Neural cell (in vitro differentiated cells): ENCODE results near the gene CNTN4. TPM values are rescaled to one million over a fixed set of nuclear protein-coding genes. Genes with fewer than 3 reads are reported as not detected.

Source experiments
- H2AFZ ChIP-seq: fragments of 200-600, 300-800 bp; sonication (generic), shearing (Covaris generic); 2 replicates; pipeline ENCODE4 v1.6.0; 2014; ENCODE audit warnings: low read depth, mild to moderate bottlenecking, antibody characterized with exemption, low read length, moderate library complexity
- H3F3A ChIP-seq: fragments of 200-600 bp; shearing (Covaris generic); 2 replicates; pipeline ENCODE4 v1.6.1; 2016; ENCODE audit warnings: mild to moderate bottlenecking, moderate library complexity, mixed read lengths, antibody characterized with exemption, low read length; ENCODE audit not compliant: insufficient read depth, poor library complexity, severe bottlenecking
- H3K27ac ChIP-seq: fragments of 200-600, 300-800 bp; sonication (generic), shearing (Covaris generic); 2 replicates; pipeline ENCODE4 v1.5.1; 2014; ENCODE audit warnings: mild to moderate bottlenecking, low read length, moderate library complexity
- H3K27me3 ChIP-seq: fragments of 300-800, 200-600 bp; sonication (generic), shearing (Covaris generic); 2 replicates; pipeline ENCODE4 v1.6.0; 2014; ENCODE audit warnings: mild to moderate bottlenecking, low read depth, low read length, moderate library complexity; ENCODE audit not compliant: insufficient read depth
- H3K36me3 ChIP-seq: fragments of 300-800, 200-600 bp; sonication (generic), shearing (Covaris generic); 2 replicates; pipeline ENCODE4 v1.5.1; 2014; ENCODE audit warnings: mild to moderate bottlenecking, antibody characterized with exemption, low read length, moderate library complexity; ENCODE audit not compliant: insufficient read depth
- H3K4me2 ChIP-seq: fragments of 300-800, 200-600 bp; sonication (generic), shearing (Covaris generic); 2 replicates; pipeline ENCODE4 v1.6.0; 2014; ENCODE audit warnings: mild to moderate bottlenecking, low read length
- H3K4me3 ChIP-seq: fragments of 300-800, 200-600 bp; sonication (generic), shearing (Covaris generic); 2 replicates; pipeline ENCODE4 v1.5.1; 2014; ENCODE audit warnings: mild to moderate bottlenecking, low read length, moderate library complexity
- H3K79me2 ChIP-seq: fragments of 200-600 bp; shearing (Covaris generic); replicated peaks from 2 replicates; pipeline ENCODE4 v1.6.0; 2014; ENCODE audit warnings: mild to moderate bottlenecking, low read length, moderate library complexity; ENCODE audit not compliant: insufficient read depth
- H3K9ac ChIP-seq: fragments of 300-800, 200-600 bp; sonication (generic), shearing (Covaris generic); 2 replicates; pipeline ENCODE4 v1.6.1; 2016; ENCODE audit warnings: mild to moderate bottlenecking, low read length, mixed read lengths
- H3K9me2 ChIP-seq: fragments of 200-600 bp; shearing (Covaris generic); 2 replicates; pipeline ENCODE4 v1.6.1; 2016; ENCODE audit warnings: mild to moderate bottlenecking, low read length, mixed read lengths; ENCODE audit not compliant: insufficient read depth
- H3K9me3 ChIP-seq: fragments of 200-600, 300-800 bp; sonication (generic), shearing (Covaris generic); 2 replicates; pipeline ENCODE4 v1.6.1; 2016; ENCODE audit warnings: mild to moderate bottlenecking, mixed run types, low read length, moderate library complexity, mixed read lengths
- H4K20me1 ChIP-seq: fragments of 200-600 bp; shearing (Covaris generic); 2 replicates; pipeline ENCODE4 v1.6.1; 2016; ENCODE audit warnings: mild to moderate bottlenecking, mixed run types; ENCODE audit not compliant: insufficient read depth
- CTCF ChIP-seq: fragments of 450-650 bp; IDR thresholded peaks from 2 replicates; pipeline ENCODE4 v1.5.1; 2014; ENCODE audit warnings: antibody characterized with exemption, mild to moderate bottlenecking, moderate library complexity; ENCODE audit not compliant: poor library complexity, severe bottlenecking
- EP300 ChIP-seq: fragments of 450-650 bp; conservative IDR thresholded peaks from 2 replicates; pipeline ENCODE4 v1.6.1; 2014; ENCODE audit warnings: antibody characterized with exemption, mild to moderate bottlenecking, moderate library complexity; ENCODE audit not compliant: poor library complexity, severe bottlenecking
- EZH2 ChIP-seq: fragments of 200-600, 300-800 bp; shearing (Covaris generic), sonication (generic); IDR thresholded peaks from 2 replicates; pipeline ENCODE4 v1.6.1; 2014; ENCODE audit warnings: antibody characterized with exemption, low read length, borderline replicate concordance, mild to moderate bottlenecking; ENCODE audit not compliant: insufficient read depth, poor library complexity, severe bottlenecking
- MXI1 ChIP-seq: fragments of 450-650 bp; conservative IDR thresholded peaks from 2 replicates; pipeline ENCODE4 v1.6.1; 2014; ENCODE audit warnings: antibody characterized with exemption, mild to moderate bottlenecking; ENCODE audit not compliant: poor library complexity, severe bottlenecking
- POLR2AphosphoS5 ChIP-seq: IDR thresholded peaks from 2 replicates; pipeline ENCODE4 v1.6.1; 2012
- RAD21 ChIP-seq: fragments of 450-650 bp; conservative IDR thresholded peaks from 2 replicates; pipeline ENCODE4 v1.6.1; 2014; ENCODE audit warnings: antibody characterized with exemption, mild to moderate bottlenecking, moderate library complexity
- REST ChIP-seq: IDR thresholded peaks from 2 replicates; pipeline ENCODE4 v1.6.1; 2012; ENCODE audit warnings: borderline replicate concordance
- SMC3 ChIP-seq: fragments of 450-650 bp; conservative IDR thresholded peaks from 2 replicates; pipeline ENCODE4 v1.6.1; 2014; ENCODE audit warnings: antibody characterized with exemption, mild to moderate bottlenecking, moderate library complexity; ENCODE audit not compliant: poor library complexity
- TAF1 ChIP-seq: IDR thresholded peaks from 2 replicates; pipeline ENCODE4 v1.6.1; 2012; ENCODE audit warnings: low read depth
- polyA plus RNA-seq: library from polyadenylated mRNA; depleted of rRNA; stranded (reverse); fragments of >200 nt; gene quantifications from 2 replicates; pipeline ENCODE4 v1.2.3, GENCODE V29; 2014

The CNTN4 gene
- polyA plus RNA-seq, 1 donor from 2014 or later, result 10.6 TPM

- no peak overlapping the region for H3K4me3 ChIP-seq
- H3K9ac ChIP-seq, result no peak overlapping the region
- no peaks in the 10 kb centered on the region for H3F3A ChIP-seq
- no peak overlapping the region for H3K27ac ChIP-seq
- TF ChIP-seq CTCF (no peak), EP300 (no peak), RAD21 (no peak), EZH2 (no peak), TAF1 (no peak), SMC3 (no peak), MXI1 (no peak), REST (no peak), POLR2AphosphoS5 (no peak)
- H3K27me3 ChIP-seq, result no peaks in the 10 kb centered on the region
- H3K9me3 ChIP-seq, result no peaks in the 10 kb centered on the region
- H3K9me2 ChIP-seq, result no peaks in the 10 kb centered on the region
- no peak overlapping the region for H3K4me2 ChIP-seq
- H4K20me1 ChIP-seq, result no peaks in the 10 kb centered on the region
- no peaks in the 10 kb centered on the region for H3K36me3 ChIP-seq
- no peak overlapping the region for H2AFZ ChIP-seq
- H3K79me2 ChIP-seq, result no peaks in the 10 kb centered on the region
Observed at GRCh38 chr3:3059645-3060044, 961.0 kb downstream of the CNTN4 start.

- H3K27ac ChIP-seq, result no peak overlapping the region
- H3K9me2 ChIP-seq, result no peaks in the 10 kb centered on the region
- H3K27me3 ChIP-seq, result no peaks in the 10 kb centered on the region
- H3K9ac ChIP-seq, result no peak overlapping the region
- H3K79me2 ChIP-seq, result no peaks in the 10 kb centered on the region
- TF ChIP-seq EZH2, result no peak
- TF ChIP-seq RAD21, result no peak
- no peak for TF ChIP-seq SMC3
- TF ChIP-seq EP300, result no peak
- TF ChIP-seq TAF1, result no peak
- no peak for TF ChIP-seq MXI1
- no peak for TF ChIP-seq REST
- no peak for TF ChIP-seq POLR2AphosphoS5
- TF ChIP-seq CTCF, result no peak
- no peaks in the 10 kb centered on the region for H4K20me1 ChIP-seq
- H2AFZ ChIP-seq, result no peak overlapping the region
- H3F3A ChIP-seq, result no peaks in the 10 kb centered on the region
- no peak overlapping the region for H3K4me2 ChIP-seq
- H3K9me3 ChIP-seq, result no peaks in the 10 kb centered on the region
- H3K36me3 ChIP-seq, result no peaks in the 10 kb centered on the region
- no peak overlapping the region for H3K4me3 ChIP-seq
Observed at GRCh38 chr3:3064297-3064696, 965.6 kb downstream of the CNTN4 start.
